Inflammatory macrophage treated with lipopolysaccharide for 4 hours (primary cell): ENCODE data around the gene MTHFD2L.
A peak's percentile ranks its signal among the peaks of the same experiment; 100 is the strongest.
"Not testable (repeated sequence)": the region's sequence is repeated elsewhere in the genome, so short reads cannot be mapped to it uniquely, and the experiment has no call there.

Source experiments
- DNase-seq: peaks from one replicate; pipeline ENCODE4 v3.0.0-alpha.2; 2020

The MTHFD2L gene

DNA sequence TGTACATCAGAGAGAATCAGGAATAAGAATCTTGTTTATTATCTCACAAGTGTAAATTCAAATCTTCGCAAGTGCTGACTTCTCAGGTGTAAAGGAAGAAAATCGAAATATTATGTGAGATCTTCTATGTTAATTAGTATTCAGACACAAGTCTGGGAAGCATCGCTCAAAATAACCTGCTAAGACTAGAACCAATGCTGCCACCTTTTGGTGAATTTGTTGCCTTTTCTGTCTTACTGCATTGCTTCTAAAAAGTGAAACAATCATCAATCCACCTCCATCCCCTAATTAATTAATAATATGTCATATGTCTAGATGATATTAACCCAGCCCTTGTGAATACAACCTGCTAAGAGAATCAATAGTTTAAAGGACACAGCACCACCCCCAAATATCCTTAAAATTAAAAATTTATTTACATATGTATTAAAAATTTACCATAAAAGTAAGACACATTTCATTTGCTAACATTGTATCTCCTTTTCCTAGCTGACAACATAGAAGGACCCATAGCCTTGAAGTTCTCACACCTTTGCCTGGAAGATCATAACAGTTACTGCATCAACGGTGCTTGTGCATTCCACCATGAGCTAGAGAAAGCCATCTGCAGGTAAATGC is 153.9 kb downstream of the MTHFD2L start:
- DNase-seq = peak; percentile 73

GRCh38 chr4:74314329-74314728 is 156.4 kb downstream of the MTHFD2L start:
- no peak for DNase-seq

DNA sequence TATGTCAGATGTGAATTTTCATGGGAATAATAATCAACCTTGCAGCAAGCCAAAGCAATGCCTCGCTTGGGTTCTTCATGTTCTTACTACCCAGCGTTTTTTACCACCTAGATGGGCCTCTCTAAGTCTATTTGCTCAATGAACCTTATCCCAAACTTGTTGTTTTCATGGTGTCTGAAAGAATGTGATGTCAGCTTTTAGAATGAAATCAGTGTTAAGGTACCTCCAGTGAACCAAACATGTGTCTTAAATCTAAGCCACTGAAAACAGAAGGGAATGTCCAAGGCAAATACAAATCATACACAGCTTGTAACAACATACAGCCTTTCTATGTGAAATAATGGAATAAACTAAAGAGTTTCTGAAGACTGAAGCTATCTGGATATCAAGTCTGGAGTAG is 157.0 kb downstream of the MTHFD2L start:
- no peak for DNase-seq

GRCh38 chr4:74315376-74315775 is 157.5 kb downstream of the MTHFD2L start:
- DNase-seq = no peak

DNA sequence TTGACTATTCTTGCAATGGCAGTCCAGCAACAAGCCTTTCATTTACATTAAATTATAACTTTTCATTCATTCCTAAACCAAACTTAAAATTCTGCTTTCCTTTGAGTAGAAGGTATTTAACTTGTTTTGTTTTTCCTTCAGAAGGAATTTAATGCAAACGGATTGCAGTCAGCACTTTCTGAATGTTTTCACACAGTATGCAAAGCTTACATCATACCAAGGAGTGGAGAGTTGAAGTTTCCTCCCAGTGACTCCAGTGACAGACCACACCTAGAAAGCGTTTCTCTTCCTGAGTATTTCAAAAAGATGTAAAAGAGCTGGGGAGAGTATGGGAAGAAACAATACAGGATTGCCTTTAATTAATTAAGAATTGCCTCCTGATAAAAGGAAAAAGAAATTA is 158.5 kb downstream of the MTHFD2L start:
- peak; percentile 58 for DNase-seq

DNA sequence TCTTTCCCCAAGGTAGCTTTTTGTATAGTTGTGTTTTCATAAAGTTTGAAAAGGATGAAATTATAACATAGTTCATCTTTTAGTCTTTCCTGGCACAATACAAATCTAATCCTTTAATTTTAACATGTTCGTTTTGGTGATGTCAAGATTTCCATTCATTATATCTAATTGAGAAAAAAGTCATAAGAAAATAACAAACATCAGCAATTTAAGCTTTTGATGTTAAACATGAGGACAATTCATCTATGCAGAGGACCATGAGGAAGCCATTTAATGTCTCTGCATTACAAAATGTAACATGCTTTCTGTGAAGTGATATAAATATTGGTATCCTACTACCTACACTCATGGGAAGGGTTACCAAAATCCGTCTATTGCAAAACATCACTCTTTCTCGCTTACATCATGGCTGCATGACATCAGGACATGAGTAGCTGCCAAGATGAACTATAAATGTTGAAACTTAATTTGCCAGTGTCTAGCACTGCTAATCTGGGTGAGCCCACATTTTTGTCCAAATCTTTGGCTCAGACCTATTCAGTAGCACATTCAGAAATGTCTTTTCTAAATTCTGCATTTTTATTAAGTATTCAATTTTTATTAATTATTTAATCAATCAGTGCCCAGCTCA is 159.8 kb downstream of the MTHFD2L start:
- peak; percentile 76 for DNase-seq

DNA sequence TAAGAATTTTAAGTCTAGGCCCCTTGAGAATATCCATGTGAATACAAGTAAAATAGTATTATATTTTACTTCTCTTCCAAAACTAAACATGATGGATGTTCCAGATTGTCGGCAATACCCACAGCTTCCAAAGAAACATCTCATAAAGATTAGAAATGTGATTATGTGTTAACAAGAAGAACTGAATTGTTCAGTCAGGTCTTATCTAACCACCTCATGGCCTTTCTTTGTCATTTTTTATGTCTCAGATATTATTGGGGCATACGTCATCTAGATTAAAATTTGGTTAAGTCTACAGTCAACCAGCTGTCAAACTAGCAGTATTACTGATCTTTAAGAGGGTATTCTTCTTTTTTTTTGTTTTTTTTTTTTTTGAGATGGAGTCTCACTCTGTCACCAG is 160.4 kb downstream of the MTHFD2L start:
- DNase-seq = no peak

GRCh38 chr4:74319470-74319869 is 161.6 kb downstream of the MTHFD2L start:
- no peak for DNase-seq

DNA sequence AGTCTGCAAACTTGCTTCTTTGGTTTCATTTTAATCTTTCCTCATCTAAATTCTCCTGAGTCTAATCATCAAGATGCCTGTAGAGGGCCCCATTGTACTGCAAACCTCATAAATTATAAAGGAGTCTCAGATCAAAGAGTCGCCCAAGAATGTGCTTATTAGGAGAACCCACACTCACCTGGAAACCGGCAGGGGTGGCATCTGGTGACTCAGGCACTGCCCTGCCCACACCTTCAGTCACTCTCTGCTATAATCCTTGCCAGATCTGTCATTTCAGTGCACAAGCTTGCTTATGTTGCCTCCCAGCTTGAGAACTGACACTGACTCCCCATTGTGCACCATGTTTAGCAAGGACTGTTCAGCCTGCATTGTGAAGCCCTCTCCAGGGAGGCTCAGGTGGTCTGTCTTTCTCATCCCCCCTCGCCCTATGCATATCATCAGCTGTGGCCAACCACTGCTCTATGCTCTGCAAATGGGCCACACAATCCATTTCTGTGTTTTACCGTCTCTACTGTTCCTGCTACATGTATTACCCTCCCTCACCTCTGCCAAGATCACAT is 162.7 kb downstream of the MTHFD2L start:
- peak; percentile 73 for DNase-seq

DNA sequence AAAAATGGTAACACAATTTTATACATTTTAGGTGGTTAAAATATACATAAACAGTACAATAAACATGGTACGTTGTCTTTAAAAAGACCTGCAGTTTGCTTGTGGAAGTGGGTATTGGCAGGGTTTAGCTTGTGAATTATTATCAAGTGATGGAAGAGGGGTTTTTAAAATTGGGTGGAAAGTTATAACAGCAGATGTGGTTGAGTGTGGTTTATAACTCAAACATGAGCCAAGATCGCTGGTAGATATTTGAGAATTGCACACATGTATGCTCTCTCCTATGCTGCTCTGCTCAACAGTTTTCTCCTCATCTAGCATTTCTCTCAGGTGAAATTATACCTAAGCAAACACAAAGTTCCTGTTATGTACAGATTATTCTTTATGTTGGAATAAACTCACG is 164.4 kb downstream of the MTHFD2L start:
- no peak for DNase-seq

DNA sequence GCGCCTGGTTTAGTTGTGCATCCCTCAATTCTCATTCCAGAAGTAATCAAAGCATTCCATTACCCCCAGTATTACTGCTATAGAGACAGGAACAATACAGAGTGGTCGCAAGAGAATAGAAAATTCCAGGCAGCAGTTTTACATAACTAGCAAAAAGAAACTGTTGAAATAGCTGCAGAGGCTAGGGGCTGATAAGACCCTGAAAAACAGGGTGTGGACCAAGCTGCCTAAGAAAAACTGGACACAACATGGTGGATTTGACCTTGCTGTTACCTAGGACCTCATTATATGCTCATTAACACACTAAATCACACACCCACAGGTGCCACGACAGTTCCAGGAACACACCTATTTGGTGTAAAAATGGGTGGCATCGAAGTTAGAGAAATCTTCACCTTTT is 165.7 kb downstream of the MTHFD2L start:
- no peak for DNase-seq

DNA sequence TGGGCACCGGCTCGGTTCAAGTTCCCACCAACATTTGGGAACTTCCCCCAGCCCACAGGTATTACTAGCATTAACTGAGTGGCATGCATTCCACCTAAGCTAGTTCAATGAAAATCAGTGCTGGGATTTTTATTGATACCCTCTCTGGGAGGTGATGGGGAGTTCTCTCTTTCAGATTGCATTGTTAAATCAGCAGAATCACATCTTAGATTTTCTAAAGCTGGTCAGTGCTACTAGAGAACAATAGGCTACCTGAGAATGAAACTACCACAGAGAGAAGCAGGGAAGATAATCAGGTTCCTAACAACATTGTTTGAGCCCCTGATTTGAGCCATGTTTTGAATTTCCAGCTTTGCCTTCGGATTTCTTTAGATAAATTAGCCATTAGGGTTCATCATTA is 166.3 kb downstream of the MTHFD2L start:
- DNase-seq = no peak

DNA sequence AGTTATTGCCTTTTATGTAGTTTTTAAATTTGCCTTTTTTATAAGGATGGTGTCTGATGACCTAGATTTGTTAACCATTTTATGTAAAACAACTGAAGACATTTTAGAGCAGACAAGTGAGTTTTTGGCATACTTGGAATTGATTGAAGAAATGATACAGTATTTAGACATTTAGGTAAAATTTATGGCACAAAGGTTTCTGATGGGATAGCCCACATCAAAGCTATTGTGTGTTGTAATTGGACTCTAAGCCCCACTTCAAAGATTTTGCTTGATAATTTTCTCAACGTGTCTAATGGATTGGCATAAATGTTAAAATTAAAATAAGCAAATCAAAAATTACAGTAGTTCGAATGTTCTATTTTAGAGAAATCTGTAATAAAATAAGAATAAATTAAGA is 168.0 kb downstream of the MTHFD2L start:
- DNase-seq = no peak

GRCh38 chr4:74327762-74328161 is 169.8 kb downstream of the MTHFD2L start:
- DNase-seq = peak; percentile 45

DNA sequence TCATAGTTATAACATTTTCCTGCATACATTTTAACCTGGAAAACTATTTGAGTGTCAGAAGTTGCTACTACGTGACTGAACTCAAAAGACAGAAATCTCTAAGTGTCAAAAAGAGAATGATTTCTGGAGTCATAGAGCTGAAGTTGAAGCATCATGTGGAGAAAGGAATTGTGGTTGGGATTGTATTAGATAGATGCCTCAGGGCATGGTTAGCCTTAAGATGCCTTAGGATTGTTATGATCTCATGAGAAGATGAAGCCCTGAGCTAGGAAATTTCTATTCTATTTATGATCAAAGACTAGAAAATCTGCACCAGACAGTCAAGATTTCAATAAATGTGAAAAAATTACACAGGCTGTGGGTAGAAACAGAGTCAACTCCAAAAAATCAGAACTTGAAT is 170.6 kb downstream of the MTHFD2L start:
- no peak for DNase-seq

- DNase-seq = no peak
Observed at GRCh38 chr4:74329307-74329706, 171.4 kb downstream of the MTHFD2L start.

DNA sequence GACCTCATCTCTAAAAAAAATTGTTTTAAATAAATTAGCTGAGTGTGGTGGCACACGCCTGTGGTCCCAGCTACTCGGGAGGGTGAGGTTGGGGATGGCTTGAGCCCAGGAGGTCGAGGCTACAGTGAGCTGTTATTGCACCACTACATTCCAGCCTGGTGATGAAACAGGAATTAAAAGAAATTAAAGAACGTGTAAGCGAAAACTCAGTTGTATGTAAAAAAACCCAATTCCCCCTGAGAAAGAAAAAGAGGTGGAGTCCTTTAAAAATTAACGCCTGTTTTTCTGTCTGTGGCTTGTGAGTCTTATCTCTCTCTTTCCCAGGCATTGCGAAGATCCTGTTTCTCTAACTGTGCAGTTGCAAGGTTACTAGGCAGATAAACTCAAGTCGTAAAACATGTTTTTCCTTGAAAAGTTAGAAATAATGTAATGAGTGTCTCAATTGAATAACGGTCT is 172.4 kb downstream of the MTHFD2L start:
- DNase-seq = no peak

- DNase-seq = no peak
Observed at GRCh38 chr4:74331252-74331651, 173.3 kb downstream of the MTHFD2L start.

DNA sequence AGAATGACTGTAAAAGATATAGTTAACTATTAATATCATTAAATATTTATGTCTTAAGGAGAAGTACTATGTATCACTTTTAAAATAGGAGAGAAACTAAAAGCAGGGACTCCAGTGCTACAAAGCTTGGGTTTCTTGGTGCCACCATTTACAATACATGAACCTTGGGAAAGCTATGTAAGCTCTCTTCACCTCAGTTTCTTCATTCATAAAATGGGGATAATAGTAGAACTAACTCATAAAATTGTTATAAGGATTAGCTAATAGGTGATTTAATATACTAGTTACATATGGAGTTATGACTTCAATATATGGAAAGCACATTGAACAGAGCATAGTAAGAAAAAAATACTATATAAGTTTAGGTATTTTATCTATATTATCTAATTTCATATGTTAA is 174.0 kb downstream of the MTHFD2L start:
- DNase-seq = no peak

DNA sequence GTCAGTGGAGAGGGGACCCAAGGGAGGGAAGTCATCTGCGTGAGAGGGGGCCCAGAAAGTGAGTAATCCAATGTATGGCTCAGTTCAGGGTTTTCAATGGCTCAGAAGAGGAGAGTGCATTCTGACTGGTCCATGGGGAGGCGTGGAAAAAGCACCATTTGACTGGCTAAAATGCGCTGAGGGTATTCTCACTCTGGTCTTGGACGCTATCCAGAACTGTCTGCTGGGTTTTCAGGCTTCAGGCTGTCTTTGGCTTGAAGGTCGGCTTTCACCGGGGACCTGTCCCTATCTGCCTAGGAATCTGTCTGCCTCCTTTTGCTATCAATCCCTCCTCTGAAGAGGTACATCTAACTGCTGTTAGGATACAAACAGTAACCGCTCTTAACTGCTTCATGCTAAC is 176.7 kb downstream of the MTHFD2L start:
- DNase-seq = no peak

DNA sequence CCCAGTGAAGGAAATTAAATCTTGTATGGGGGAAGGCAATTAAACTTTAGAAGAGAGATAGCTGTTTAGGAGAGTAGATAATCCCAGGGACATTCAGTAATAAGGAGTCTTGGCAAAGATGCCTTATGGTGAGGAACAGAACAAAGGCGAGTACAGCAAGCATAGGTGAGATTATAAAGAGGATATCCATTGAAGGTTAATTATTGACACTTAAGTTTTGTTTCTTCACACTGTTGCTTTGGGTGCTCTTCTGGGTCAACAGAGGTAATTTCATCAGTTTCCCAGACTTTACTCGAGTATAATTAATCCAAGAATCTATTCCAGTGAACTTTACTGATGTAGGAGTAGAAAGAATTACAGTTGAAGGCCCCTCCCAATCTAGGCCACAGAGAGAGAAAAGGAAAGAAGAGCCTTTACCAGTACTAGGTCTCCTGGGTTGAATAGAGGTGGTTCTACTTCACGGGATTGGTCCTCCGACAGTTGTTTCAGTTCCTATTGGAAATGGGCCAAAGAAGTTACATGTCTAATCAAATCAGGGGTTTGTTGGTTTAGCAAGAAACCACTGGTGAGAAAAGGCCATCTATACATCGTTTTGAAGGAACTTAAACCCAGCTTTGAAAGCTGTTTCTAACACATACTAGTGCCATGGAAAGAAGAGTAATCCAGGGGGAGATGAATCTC is 177.6 kb downstream of the MTHFD2L start:
- DNase-seq = peak; percentile 65

- peak; percentile 85 for DNase-seq
Observed at GRCh38 chr4:74338792-74339333, 180.9 kb downstream of the MTHFD2L start.

DNA sequence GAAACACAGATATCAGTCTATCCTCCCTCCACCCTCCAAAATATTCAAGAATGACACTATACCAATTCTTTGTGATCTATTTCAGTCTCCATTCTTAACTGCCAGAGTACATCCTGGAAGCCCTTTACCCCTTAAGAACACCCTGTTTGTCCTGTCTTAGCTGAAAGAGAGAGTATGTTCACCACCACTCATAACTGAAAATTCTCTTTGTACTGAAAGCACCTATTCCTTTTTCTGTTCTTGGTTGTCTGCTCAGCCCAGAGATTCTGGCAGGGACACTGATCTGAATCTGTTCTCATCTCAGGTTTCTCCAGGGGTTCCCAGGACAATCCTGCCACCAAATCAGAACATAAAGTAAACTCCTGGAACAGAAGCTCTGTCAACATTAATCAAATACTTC is 181.6 kb downstream of the MTHFD2L start:
- DNase-seq = no peak

GRCh38 chr4:74340421-74340820 is 182.5 kb downstream of the MTHFD2L start:
- not testable (repeated sequence) for DNase-seq
